Neuron (in vitro differentiated cells): Measurements from ENCODE around the gene BTBD9.

ENCODE experiments used
- H2AFZ ChIP-seq: one replicate; pipeline ENCODE4 v1.6.1; 2013; ENCODE audit warnings: low read depth, mild to moderate bottlenecking, inconsistent platforms, low read length, moderate library complexity
- H3K27me3 ChIP-seq: one replicate; pipeline ENCODE4 v1.6.1; 2013; ENCODE audit warnings: low read length; ENCODE audit not compliant: insufficient read depth
- H3K36me3 ChIP-seq: one replicate; pipeline ENCODE4 v1.6.1; 2013; ENCODE audit warnings: low read length; ENCODE audit not compliant: insufficient read depth
- H3K4me1 ChIP-seq: one replicate; pipeline ENCODE4 v1.6.1; 2013; ENCODE audit warnings: low read length; ENCODE audit not compliant: insufficient read depth
- H3K4me3 ChIP-seq: 2 replicates; pipeline ENCODE4 v1.5.1; 2013; ENCODE audit warnings: mild to moderate bottlenecking, low read length, moderate library complexity
- H3K9me3 ChIP-seq: one replicate; pipeline ENCODE4 v1.6.1; 2013; ENCODE audit warnings: low read length

Gene BTBD9

GRCh38 chr6:38603966-38604365 is 35.8 kb downstream of the BTBD9 start:
- Histone ChIP-seq H3K9me3 (no peaks in the 10 kb centered on the region), H2AFZ (no peak overlapping the region), H3K36me3 (no peaks in the 10 kb centered on the region), H3K4me1 (no peaks in the 10 kb centered on the region), H3K27me3 (no peaks in the 10 kb centered on the region), H3K4me3 (no peak overlapping the region)

GRCh38 chr6:38603496-38603895 is 36.2 kb downstream of the BTBD9 start:
- Histone ChIP-seq H3K9me3 (no peaks in the 10 kb centered on the region), H3K4me3 (no peak overlapping the region), H3K36me3 (no peaks in the 10 kb centered on the region), H3K27me3 (no peaks in the 10 kb centered on the region), H2AFZ (no peak overlapping the region), H3K4me1 (no peaks in the 10 kb centered on the region)

- H3K9me3 ChIP-seq, result no peaks in the 10 kb centered on the region
- no peaks in the 10 kb centered on the region for H3K36me3 ChIP-seq
- no peak overlapping the region for H3K4me3 ChIP-seq
- H3K4me1 ChIP-seq, result no peaks in the 10 kb centered on the region
- H3K27me3 ChIP-seq, result no peaks in the 10 kb centered on the region
- no peak overlapping the region for H2AFZ ChIP-seq
Observed at GRCh38 chr6:38599966-38600550, 39.7 kb downstream of the BTBD9 start.

GRCh38 chr6:38599261-38599660 is 40.5 kb downstream of the BTBD9 start:
- no peak overlapping the region for H3K4me3 ChIP-seq

GRCh38 chr6:38593998-38594665 is 45.6 kb downstream of the BTBD9 start:
- no peak overlapping the region for H3K4me3 ChIP-seq
- no peak overlapping the region for H2AFZ ChIP-seq
- no peaks in the 10 kb centered on the region for H3K9me3 ChIP-seq
- no peaks in the 10 kb centered on the region for H3K27me3 ChIP-seq
- H3K36me3 ChIP-seq, result peaks cover 10% of the 10 kb centered on the region
- H3K4me1 ChIP-seq, result peaks cover 15% of the 10 kb centered on the region

More at GRCh38 chr6:38599261-38599660, 40.5 kb downstream of the BTBD9 start:
- no peaks in the 10 kb centered on the region for H3K27me3 ChIP-seq
- H2AFZ ChIP-seq, result no peak overlapping the region
- no peaks in the 10 kb centered on the region for H3K9me3 ChIP-seq
- H3K4me1 ChIP-seq, result peaks cover 3% of the 10 kb centered on the region
- no peaks in the 10 kb centered on the region for H3K36me3 ChIP-seq

GRCh38 chr6:38593409-38593808 is 46.3 kb downstream of the BTBD9 start:
- Histone ChIP-seq H3K27me3 (no peaks in the 10 kb centered on the region), H3K4me1 (peaks cover 15% of the 10 kb centered on the region), H3K9me3 (no peaks in the 10 kb centered on the region), H3K4me3 (no peak overlapping the region), H2AFZ (no peak overlapping the region), H3K36me3 (peaks cover 10% of the 10 kb centered on the region)

GRCh38 chr6:38591439-38591838 is 48.3 kb downstream of the BTBD9 start:
- Histone ChIP-seq H3K27me3 (no peaks in the 10 kb centered on the region), H3K4me1 (peaks cover 15% of the 10 kb centered on the region), H3K4me3 (no peak overlapping the region)

GRCh38 chr6:38589367-38589720 is 50.4 kb downstream of the BTBD9 start:
- H3K9me3 ChIP-seq, result peaks cover 3% of the 10 kb centered on the region
- H3K27me3 ChIP-seq, result no peaks in the 10 kb centered on the region
- H3K4me1 ChIP-seq, result peaks cover 14% of the 10 kb centered on the region
- H2AFZ ChIP-seq, result no peak overlapping the region
- H3K36me3 ChIP-seq, result peaks cover 10% of the 10 kb centered on the region
- no peak overlapping the region for H3K4me3 ChIP-seq

More at GRCh38 chr6:38591439-38591838, 48.3 kb downstream of the BTBD9 start:
- Histone ChIP-seq H3K9me3 (peaks cover 3% of the 10 kb centered on the region), H3K36me3 (peaks cover 10% of the 10 kb centered on the region), H2AFZ (no peak overlapping the region)

- peaks cover 10% of the 10 kb centered on the region for H3K36me3 ChIP-seq
- H3K9me3 ChIP-seq, result peaks cover 3% of the 10 kb centered on the region
- no peaks in the 10 kb centered on the region for H3K27me3 ChIP-seq
- no peak overlapping the region for H2AFZ ChIP-seq
- H3K4me1 ChIP-seq, result peaks cover 8% of the 10 kb centered on the region
- no peak overlapping the region for H3K4me3 ChIP-seq
Observed at GRCh38 chr6:38588631-38589366, 50.9 kb downstream of the BTBD9 start.

GRCh38 chr6:38587766-38588362 is 51.9 kb downstream of the BTBD9 start:
- Histone ChIP-seq H3K27me3 (no peaks in the 10 kb centered on the region), H3K4me3 (no peak overlapping the region), H2AFZ (no peak overlapping the region), H3K36me3 (peaks cover 10% of the 10 kb centered on the region), H3K9me3 (peaks cover 3% of the 10 kb centered on the region), H3K4me1 (peaks cover 2% of the 10 kb centered on the region)

- Histone ChIP-seq H2AFZ (no peak overlapping the region), H3K27me3 (no peaks in the 10 kb centered on the region), H3K4me3 (no peak overlapping the region), H3K9me3 (peaks cover 3% of the 10 kb centered on the region), H3K4me1 (peaks cover 2% of the 10 kb centered on the region), H3K36me3 (peaks cover 5% of the 10 kb centered on the region)
Observed at GRCh38 chr6:38586992-38587391, 52.7 kb downstream of the BTBD9 start.

- H3K36me3 ChIP-seq, result peaks cover 4% of the 10 kb centered on the region
- H3K4me1 ChIP-seq, result no peaks in the 10 kb centered on the region
- no peak overlapping the region for H3K4me3 ChIP-seq
- no peaks in the 10 kb centered on the region for H3K27me3 ChIP-seq
- H3K9me3 ChIP-seq, result peaks cover 3% of the 10 kb centered on the region
- H2AFZ ChIP-seq, result no peak overlapping the region
Observed at GRCh38 chr6:38584731-38585130, 55.0 kb downstream of the BTBD9 start.

GRCh38 chr6:38583523-38583922 is 56.2 kb downstream of the BTBD9 start:
- Histone ChIP-seq H3K4me3 (no peak overlapping the region), H3K9me3 (peaks cover 3% of the 10 kb centered on the region), H3K4me1 (no peaks in the 10 kb centered on the region), H3K36me3 (peaks cover 4% of the 10 kb centered on the region), H3K27me3 (no peaks in the 10 kb centered on the region), H2AFZ (no peak overlapping the region)
